Measurements from ENCODE around the gene AGAP3. TPM values are rescaled to one million over a fixed set of nuclear protein-coding genes. Genes with fewer than 3 reads are reported as not detected.

The AGAP3 gene
- total and polyA plus RNA-seq, 2 donors (not counting 1 experiment from before 2014, with no cell fraction given), result 21.1 to 22.3 TPM

DNA sequence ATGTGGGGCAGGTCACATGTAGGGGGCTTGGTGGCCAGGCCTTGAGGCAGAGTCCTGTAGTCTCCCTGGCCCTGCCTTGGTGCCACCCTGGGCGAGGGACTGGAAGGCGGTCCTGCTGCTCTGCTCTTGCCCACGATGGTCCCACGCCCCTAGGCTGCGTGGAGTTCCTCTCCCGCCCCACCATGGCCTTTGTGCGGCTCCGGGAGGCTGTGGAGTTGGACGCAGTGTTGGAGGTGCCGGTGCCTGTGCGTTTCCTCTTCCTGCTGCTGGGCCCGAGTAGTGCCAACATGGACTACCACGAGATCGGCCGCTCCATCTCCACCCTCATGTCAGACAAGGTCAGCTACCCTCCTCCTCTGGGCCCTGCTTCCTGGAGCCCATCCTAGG is 15.7 kb upstream of the AGAP3 start:
- no peaks in the 10 kb centered on the region for H3K27me3 Mint-ChIP-seq
- no peak overlapping the region for H2AFZ ChIP-seq (ENCODE audit: insufficient read depth, low read depth, low read length, poor library complexity, severe bottlenecking)
- ChIA-PET POLR2A (no interaction called here), CTCF (no interaction called here)
- 97% methylated on average over 15 of the region's 15 CpGs for WGBS (ENCODE audit: insufficient coverage)
- no peak overlapping the region for H3K9ac ChIP-seq (ENCODE audit: low read length)
- no peaks in the 10 kb centered on the region for H3K4me1 Mint-ChIP-seq
- no peaks in the 10 kb centered on the region for H3K4me1 ChIP-seq (ENCODE audit: control insufficient read depth in 2 of 2, insufficient read depth in 2 of 2, low read length in 2 of 2)
- H3K27me3 ChIP-seq (replicated peaks in 1 of 4; ENCODE audit: control extremely low read depth in 1 of 4, control insufficient read depth in 3 of 4, insufficient read depth in 4 of 4, low read length in 3 of 4), result no peaks in the 10 kb centered on the region
- no peaks in the 10 kb centered on the region for H3K9me3 Mint-ChIP-seq (ENCODE audit: insufficient read depth)
- H3K4me2 ChIP-seq (replicated peaks; ENCODE audit: low read depth, low read length, poor library complexity, severe bottlenecking), result no peak overlapping the region
- ATAC-seq (ENCODE audit: low read depth) (no peak), DNase-seq (no peak)
- no peaks in the 10 kb centered on the region for H3K9me3 ChIP-seq (ENCODE audit: control extremely low read depth in 1 of 3, control insufficient read depth in 2 of 3, insufficient read depth in 1 of 3, low read length in 2 of 3)
- no peaks in the 10 kb centered on the region for H4K20me1 ChIP-seq (ENCODE audit: control insufficient read depth, insufficient read depth, low read length, poor library complexity, severe bottlenecking)
- no peak overlapping the region for H3K4me3 ChIP-seq (ENCODE audit: control extremely low read depth in 1 of 5, extremely low read depth in 1 of 5, insufficient read depth in 1 of 5, low read depth in 2 of 5, low read length in 4 of 5)
- intact Hi-C loops (cut with micrococcal nuclease), result no loop called here
- H3K27ac Mint-ChIP-seq, result no peak overlapping the region
- H3K79me2 ChIP-seq (ENCODE audit: control insufficient read depth, insufficient read depth, low read length), result no peaks in the 10 kb centered on the region
- peaks cover 0 to 36% of the 10 kb centered on the region in 2 experiments for H3K36me3 ChIP-seq (replicated peaks in 1 of 2; ENCODE audit: control extremely low read depth in 1 of 2, control insufficient read depth in 1 of 2, extremely low read depth in 1 of 2, insufficient read depth in 2 of 2, low read length in 1 of 2)
- H3K27ac ChIP-seq (ENCODE audit: low read length in 2 of 2), result no peak overlapping the region
- no peak for TF ChIP-seq EZH2 (IDR thresholded peaks at IDR 0.05; ENCODE audit: borderline replicate concordance, insufficient read depth, low read depth, low read length, poor library complexity, severe bottlenecking)
- TF ChIP-seq, protein P1, sequence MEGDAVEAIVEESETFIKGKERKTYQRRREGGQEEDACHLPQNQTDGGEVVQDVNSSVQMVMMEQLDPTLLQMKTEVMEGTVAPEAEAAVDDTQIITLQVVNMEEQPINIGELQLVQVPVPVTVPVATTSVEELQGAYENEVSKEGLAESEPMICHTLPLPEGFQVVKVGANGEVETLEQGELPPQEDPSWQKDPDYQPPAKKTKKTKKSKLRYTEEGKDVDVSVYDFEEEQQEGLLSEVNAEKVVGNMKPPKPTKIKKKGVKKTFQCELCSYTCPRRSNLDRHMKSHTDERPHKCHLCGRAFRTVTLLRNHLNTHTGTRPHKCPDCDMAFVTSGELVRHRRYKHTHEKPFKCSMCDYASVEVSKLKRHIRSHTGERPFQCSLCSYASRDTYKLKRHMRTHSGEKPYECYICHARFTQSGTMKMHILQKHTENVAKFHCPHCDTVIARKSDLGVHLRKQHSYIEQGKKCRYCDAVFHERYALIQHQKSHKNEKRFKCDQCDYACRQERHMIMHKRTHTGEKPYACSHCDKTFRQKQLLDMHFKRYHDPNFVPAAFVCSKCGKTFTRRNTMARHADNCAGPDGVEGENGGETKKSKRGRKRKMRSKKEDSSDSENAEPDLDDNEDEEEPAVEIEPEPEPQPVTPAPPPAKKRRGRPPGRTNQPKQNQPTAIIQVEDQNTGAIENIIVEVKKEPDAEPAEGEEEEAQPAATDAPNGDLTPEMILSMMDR (IDR thresholded peaks at IDR 0.05), result no peak
- no peak overlapping the region for H3K4me3 Mint-ChIP-seq

DNA sequence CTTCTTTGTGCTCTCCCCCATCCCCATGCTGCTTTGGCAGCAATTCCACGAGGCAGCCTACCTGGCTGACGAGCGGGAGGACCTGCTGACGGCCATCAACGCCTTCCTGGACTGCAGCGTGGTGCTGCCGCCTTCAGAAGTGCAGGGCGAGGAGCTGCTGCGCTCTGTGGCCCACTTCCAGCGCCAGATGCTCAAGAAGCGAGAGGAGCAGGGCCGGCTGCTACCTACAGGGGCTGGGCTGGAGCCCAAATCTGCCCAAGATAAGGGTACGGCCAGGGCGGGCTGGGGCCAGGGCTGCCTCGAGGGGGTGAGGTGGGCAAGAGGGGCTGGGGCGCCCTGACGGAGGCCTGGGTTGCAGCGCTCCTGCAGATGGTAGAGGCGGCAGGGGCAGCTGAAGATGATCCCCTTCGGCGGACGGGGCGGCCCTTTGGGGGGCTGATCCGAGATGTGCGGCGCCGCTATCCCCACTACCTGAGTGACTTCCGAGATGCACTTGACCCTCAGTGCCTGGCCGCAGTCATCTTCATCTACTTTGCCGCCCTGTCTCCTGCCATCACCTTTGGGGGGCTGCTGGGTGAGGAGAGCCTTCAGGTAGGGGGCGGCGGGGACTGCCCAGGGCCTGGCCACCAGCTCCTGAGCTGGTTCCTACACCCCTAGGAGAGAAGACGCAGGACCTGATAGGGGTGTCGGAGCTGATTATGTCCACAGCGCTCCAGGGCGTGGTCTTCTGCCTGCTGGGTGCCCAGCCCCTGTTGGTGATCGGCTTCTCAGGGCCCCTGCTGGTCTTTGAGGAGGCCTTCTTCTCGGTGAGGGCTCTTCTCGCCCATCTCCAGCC is 15.0 kb upstream of the AGAP3 start:
- H3K27me3 Mint-ChIP-seq, result no peaks in the 10 kb centered on the region
- H3K9me3 Mint-ChIP-seq (ENCODE audit: insufficient read depth), result no peaks in the 10 kb centered on the region
- no peak for TF ChIP-seq EZH2 (IDR thresholded peaks at IDR 0.05; ENCODE audit: borderline replicate concordance, insufficient read depth, low read depth, low read length, poor library complexity, severe bottlenecking)
- TF ChIP-seq, protein P1 (IDR thresholded peaks at IDR 0.05), result no peak
- intact Hi-C loops (cut with micrococcal nuclease), result no loop called here
- 96% methylated on average over 39 of the region's 39 CpGs for WGBS (ENCODE audit: insufficient coverage)
- Histone ChIP-seq H3K79me2 (ENCODE audit: control insufficient read depth, insufficient read depth, low read length) (no peaks in the 10 kb centered on the region), H3K4me1 (ENCODE audit: control insufficient read depth in 2 of 2, insufficient read depth in 2 of 2, low read length in 2 of 2) (no peaks in the 10 kb centered on the region), H3K4me3 (ENCODE audit: control extremely low read depth in 1 of 5, extremely low read depth in 1 of 5, insufficient read depth in 1 of 5, low read depth in 2 of 5, low read length in 4 of 5) (no peak overlapping the region), H3K9ac (ENCODE audit: low read length) (no peak overlapping the region), H3K9me3 (ENCODE audit: control extremely low read depth in 1 of 3, control insufficient read depth in 2 of 3, insufficient read depth in 1 of 3, low read length in 2 of 3) (no peaks in the 10 kb centered on the region), H3K36me3 (replicated peaks in 1 of 2; ENCODE audit: control extremely low read depth in 1 of 2, control insufficient read depth in 1 of 2, extremely low read depth in 1 of 2, insufficient read depth in 2 of 2, low read length in 1 of 2) (peaks cover 0 to 42% of the 10 kb centered on the region in 2 experiments), H3K27ac (ENCODE audit: low read length in 2 of 2) (no peak overlapping the region), H3K4me2 (replicated peaks; ENCODE audit: low read depth, low read length, poor library complexity, severe bottlenecking) (no peak overlapping the region), H4K20me1 (ENCODE audit: control insufficient read depth, insufficient read depth, low read length, poor library complexity, severe bottlenecking) (no peaks in the 10 kb centered on the region), H2AFZ (ENCODE audit: insufficient read depth, low read depth, low read length, poor library complexity, severe bottlenecking) (no peak overlapping the region), H3K27me3 (replicated peaks in 1 of 4; ENCODE audit: control extremely low read depth in 1 of 4, control insufficient read depth in 3 of 4, insufficient read depth in 4 of 4, low read length in 3 of 4) (no peaks in the 10 kb centered on the region)
- no peak overlapping the region for H3K27ac Mint-ChIP-seq
- ATAC-seq (ENCODE audit: low read depth), result no peak
- ChIA-PET CTCF (interaction anchor here (1.0 to 1.2 kb wide), 3 partner anchors 18 to 86 kb away, joined by 3 read pairs; no protein-coding TSS in a partner anchor), POLR2A (no interaction called here)
- no peak overlapping the region for H3K4me3 Mint-ChIP-seq
- no peak for DNase-seq
- H3K4me1 Mint-ChIP-seq, result no peaks in the 10 kb centered on the region
